PFSK-1 (cell line): ENCODE measurements around the gene RIT2.

ENCODE experiments used
- FOXP2 ChIP-seq: optimal IDR thresholded peaks from 2 replicates; pipeline ENCODE3; 2011; ENCODE audit warnings: borderline replicate concordance, control low read depth, inconsistent platforms; ENCODE audit not compliant: insufficient read depth; ENCODE audit errors: extremely low read length, extremely low read depth
- POLR2AphosphoS5 ChIP-seq: IDR thresholded peaks from 2 replicates; pipeline ENCODE4 v1.6.1; 2012; ENCODE audit warnings: low read depth, mild to moderate bottlenecking, control low read depth, low read length, moderate library complexity
- REST ChIP-seq, 2 experiments: IDR thresholded peaks; 2 replicates each; pipeline versions ENCODE4 v1.6.1 to v1.8.0; 2011 to 2012; ENCODE audit warnings: low read depth in 2 of 2, low read length in 2 of 2, control low read depth in 1 of 2, inconsistent platforms in 1 of 2, mild to moderate bottlenecking in 1 of 2, moderate library complexity in 1 of 2; ENCODE audit not compliant: insufficient read depth in 1 of 2
- SIN3A ChIP-seq: IDR thresholded peaks from 2 replicates; pipeline ENCODE4 v1.6.1; 2012; ENCODE audit warnings: mild to moderate bottlenecking, low read length, moderate library complexity, borderline replicate concordance; ENCODE audit not compliant: insufficient read depth
- TAF1 ChIP-seq: IDR thresholded peaks from 2 replicates; pipeline ENCODE4 v1.6.1; 2012; ENCODE audit warnings: low read length, control low read depth, borderline replicate concordance; ENCODE audit not compliant: insufficient read depth

RIT2 gene

GRCh38 chr18:43007365-43007764, 108.1 kb downstream of the RIT2 start:
- no peak for TF ChIP-seq REST (IDR thresholded peaks at IDR 0.05; ENCODE audit: insufficient read depth in 1 of 2, low read depth in 2 of 2, low read length in 2 of 2)
- TF ChIP-seq SIN3A, result no peak
- TF ChIP-seq TAF1, result no peak
- TF ChIP-seq POLR2AphosphoS5, result no peak
- no peak for TF ChIP-seq FOXP2

DNA sequence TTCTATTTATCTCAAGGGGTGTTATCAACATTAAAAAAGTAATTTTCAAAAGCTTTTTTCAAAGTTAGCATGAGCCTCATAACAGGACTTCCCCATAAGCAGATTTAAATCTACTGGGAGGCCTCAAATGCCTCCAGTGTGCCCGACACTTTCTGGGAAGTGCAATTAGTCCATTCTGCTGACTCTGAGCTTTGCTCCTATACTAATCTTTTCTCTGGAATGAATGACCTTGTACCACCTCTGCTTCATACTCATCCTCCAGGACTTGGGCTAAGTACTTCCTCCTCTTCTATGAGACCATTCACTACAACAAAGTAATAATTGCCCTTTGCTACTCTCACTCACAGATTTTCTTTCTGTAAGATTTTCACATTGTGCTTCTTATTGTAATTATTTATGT, 111.1 kb downstream of the RIT2 start:
- no peak for TF ChIP-seq POLR2AphosphoS5
- no peak for TF ChIP-seq SIN3A
- TF ChIP-seq REST (IDR thresholded peaks at IDR 0.05; ENCODE audit: insufficient read depth in 1 of 2, low read depth in 2 of 2, low read length in 2 of 2), result no peak
- TF ChIP-seq FOXP2, result no peak
- no peak for TF ChIP-seq TAF1

- TF ChIP-seq FOXP2 (no peak), REST (IDR thresholded peaks at IDR 0.05; ENCODE audit: insufficient read depth in 1 of 2, low read depth in 2 of 2, low read length in 2 of 2) (no peak), POLR2AphosphoS5 (no peak)
These were observed 113.7 kb downstream of the RIT2 start for GRCh38 chr18:43001821-43002220.

DNA sequence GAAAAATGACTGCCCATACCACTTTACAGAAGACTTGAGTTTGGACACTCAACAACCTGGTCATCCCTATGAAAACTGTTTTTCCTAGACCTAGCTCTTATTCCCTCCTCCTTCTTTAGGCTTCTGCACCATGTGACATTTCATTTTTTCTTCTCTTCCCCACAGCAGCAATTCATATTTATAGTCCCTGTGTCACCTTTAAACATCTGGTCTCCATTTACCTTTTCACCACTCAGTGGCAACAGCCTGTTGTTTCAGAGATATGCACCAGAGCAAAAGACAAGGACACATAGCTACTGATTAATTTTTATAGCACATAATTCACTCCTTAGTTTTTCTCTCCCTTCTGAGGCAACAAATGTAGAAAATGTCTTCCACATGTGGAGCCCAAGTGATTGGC, 118.7 kb downstream of the RIT2 start:
- no peak for TF ChIP-seq FOXP2
- no peak for TF ChIP-seq TAF1
- no peak for TF ChIP-seq REST (IDR thresholded peaks at IDR 0.05; ENCODE audit: insufficient read depth in 1 of 2, low read depth in 2 of 2, low read length in 2 of 2)
- TF ChIP-seq SIN3A, result no peak
- no peak for TF ChIP-seq POLR2AphosphoS5

GRCh38 chr18:42980426-42980825, 135.1 kb downstream of the RIT2 start:
- no peak for TF ChIP-seq FOXP2
- TF ChIP-seq TAF1, result no peak
- no peak for TF ChIP-seq POLR2AphosphoS5
- no peak for TF ChIP-seq REST (IDR thresholded peaks at IDR 0.05; ENCODE audit: insufficient read depth in 1 of 2, low read depth in 2 of 2, low read length in 2 of 2)
- no peak for TF ChIP-seq SIN3A
